PC-9 (cell line): ENCODE results near the gene BCAP29.

Experiments used
- EZH2 ChIP-seq: fragments of 200-600 bp; sonication (generic); IDR thresholded peaks from 2 replicates; pipeline ENCODE4 v1.8.0; 2017; ENCODE audit warnings: antibody characterized with exemption, low read depth
- TF ChIP-seq, protein P1 (sequence below): fragments of 200-600 bp; sonication (generic); conservative IDR thresholded peaks from 2 replicates; pipeline ENCODE4 v1.6.1; 2017; ENCODE audit warnings: mixed run types, antibody characterized with exemption, mild to moderate bottlenecking, moderate library complexity

DNA sequence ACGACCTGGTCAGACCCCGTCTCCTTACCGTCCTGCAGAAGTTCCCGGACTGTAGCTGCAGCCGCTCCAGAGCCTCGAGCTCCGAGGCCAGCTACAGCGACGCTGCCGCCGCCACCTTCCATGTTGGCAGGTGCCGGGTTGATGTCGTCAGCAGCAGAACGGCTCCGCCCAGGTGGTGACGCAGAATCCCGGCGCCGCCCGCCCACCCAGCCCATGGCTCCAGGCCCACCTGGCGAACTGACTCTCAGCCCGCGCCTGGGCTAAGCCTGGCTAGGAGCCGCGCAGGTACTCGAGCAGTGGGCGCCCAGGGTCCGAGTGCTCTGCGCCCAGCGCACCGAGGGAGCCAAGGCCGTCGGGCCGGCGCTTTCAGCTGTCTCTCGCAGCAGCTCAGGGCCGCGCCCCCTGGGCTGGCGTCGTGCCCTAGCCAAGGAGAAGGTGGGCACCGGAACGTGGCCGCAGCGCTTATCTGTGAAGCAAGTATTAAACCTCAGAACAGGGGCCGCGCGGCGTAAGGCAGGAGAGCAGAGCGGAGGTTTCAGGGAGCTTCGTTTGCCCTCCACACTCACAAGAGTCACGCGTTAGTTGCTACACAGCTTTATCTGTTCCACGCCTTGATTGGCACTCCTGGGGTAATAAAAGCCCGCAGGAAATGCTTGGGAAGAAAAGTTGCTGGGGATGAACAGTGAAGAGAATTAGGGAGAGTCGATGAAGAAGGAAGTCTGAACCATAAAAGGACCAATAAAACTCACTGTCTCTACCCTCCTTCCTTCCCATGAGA is 16.1 kb upstream of the BCAP29 start, which contains the start of the genes COG5 and DUS4L:
- TF ChIP-seq EZH2, result no peak
- TF ChIP-seq, protein P1, sequence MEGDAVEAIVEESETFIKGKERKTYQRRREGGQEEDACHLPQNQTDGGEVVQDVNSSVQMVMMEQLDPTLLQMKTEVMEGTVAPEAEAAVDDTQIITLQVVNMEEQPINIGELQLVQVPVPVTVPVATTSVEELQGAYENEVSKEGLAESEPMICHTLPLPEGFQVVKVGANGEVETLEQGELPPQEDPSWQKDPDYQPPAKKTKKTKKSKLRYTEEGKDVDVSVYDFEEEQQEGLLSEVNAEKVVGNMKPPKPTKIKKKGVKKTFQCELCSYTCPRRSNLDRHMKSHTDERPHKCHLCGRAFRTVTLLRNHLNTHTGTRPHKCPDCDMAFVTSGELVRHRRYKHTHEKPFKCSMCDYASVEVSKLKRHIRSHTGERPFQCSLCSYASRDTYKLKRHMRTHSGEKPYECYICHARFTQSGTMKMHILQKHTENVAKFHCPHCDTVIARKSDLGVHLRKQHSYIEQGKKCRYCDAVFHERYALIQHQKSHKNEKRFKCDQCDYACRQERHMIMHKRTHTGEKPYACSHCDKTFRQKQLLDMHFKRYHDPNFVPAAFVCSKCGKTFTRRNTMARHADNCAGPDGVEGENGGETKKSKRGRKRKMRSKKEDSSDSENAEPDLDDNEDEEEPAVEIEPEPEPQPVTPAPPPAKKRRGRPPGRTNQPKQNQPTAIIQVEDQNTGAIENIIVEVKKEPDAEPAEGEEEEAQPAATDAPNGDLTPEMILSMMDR, result no peak
